Colonic mucosa (tissue), 4 donors: Measurements from ENCODE around the gene SLC13A5. TPM values are rescaled to one million over a fixed set of nuclear protein-coding genes. Genes with fewer than 3 reads are reported as not detected.
"Not testable (repeated sequence)": the region's sequence is repeated elsewhere in the genome, so short reads cannot be mapped to it uniquely, and the experiment has no call there.

Experiments used
- DNase-seq: peaks from one replicate; pipeline ENCODE4 v3.0.0-alpha.2; 2020
- H3K27ac ChIP-seq: fragments of 200-600 bp; one replicate; pipeline ENCODE4 v1.8.0; 2021
- H3K27me3 ChIP-seq: fragments of 200-600 bp; one replicate; pipeline ENCODE4 v1.8.0; 2021
- H3K36me3 ChIP-seq: fragments of 200-600 bp; one replicate; pipeline ENCODE4 v1.8.0; 2021
- H3K4me1 ChIP-seq: fragments of 200-600 bp; one replicate; pipeline ENCODE4 v1.8.0; 2021; ENCODE audit warnings: mild to moderate bottlenecking
- H3K4me3 ChIP-seq: fragments of 200-600 bp; one replicate; pipeline ENCODE4 v1.8.0; 2021
- H3K9ac ChIP-seq, 2 donors: one replicate each; pipeline ENCODE4 v1.7.0; 2013; ENCODE audit warnings: control low read depth in 2 of 2, low read depth in 2 of 2, low read length in 2 of 2
- H3K9me3 ChIP-seq: fragments of 200-600 bp; one replicate; pipeline ENCODE4 v1.8.0; 2021
- intact Hi-C: fragments of 100-400 bp; cut with DNase I; formaldehyde crosslinking; loops from one replicate; pipeline ENCODE4 v1.14.1; 2022
- total RNA-seq, 2 donors: library from RNA; stranded (reverse); fragmentation: NEBNext Ultra II Directional in 1 of 2; extraction: Animal tissue kit (Norgen Biotek cat#: 25700) in 1 of 2; gene quantifications; one replicate each; pipeline ENCODE4 v1.2.1, GENCODE V29; 2021
- TF ChIP-seq, protein P1 (sequence below): fragments of 200-600 bp; IDR thresholded peaks from one replicate; pipeline ENCODE4 v1.8.0; 2022; ENCODE audit warnings: antibody characterized with exemption, mild to moderate bottlenecking
- donor health status: healthy.
- donor health status: DM: no; HTN: no; CAD: no.
- donor health status: DM: no; HTN: no; CAD: no.

SLC13A5 gene
- total RNA-seq, 2 donors from 2014 or later, result 0.62 TPM; not detected in 1

DNA sequence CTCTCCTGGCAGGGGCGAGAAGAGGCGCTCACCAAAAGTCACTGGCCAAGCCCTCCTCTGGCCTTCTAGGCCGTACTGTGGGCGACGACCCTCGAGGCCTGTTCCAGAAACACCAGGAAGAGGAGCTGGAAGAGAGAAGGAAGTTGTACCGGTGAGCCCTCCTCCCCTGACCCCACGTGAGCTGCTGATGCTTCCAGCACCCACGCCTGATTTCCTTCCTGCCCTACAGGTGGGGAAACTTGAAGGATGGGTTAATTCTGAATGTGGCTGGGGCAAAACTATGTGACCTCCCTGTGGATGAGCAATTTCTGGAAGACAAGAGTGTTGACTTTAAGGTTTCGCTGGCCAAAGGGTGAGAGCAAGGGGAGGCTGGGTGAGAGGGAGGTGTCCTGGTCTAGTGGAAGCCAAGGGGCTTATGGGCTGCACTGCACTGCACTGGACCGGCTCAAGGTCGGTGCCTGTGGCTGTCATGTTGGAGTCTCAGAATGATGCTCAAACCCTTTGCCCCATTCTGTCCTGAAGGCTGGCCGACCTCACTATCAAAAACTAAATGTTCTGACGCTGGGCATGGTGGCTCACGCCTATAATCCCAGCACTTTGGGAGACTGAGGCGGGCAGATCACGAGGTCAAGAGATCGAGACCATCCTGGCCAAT lies 55.4 kb downstream of the SLC13A5 start:
- H3K4me1 ChIP-seq, result no peaks in the 10 kb centered on the region
- no peak for DNase-seq
- TF ChIP-seq, protein P1, sequence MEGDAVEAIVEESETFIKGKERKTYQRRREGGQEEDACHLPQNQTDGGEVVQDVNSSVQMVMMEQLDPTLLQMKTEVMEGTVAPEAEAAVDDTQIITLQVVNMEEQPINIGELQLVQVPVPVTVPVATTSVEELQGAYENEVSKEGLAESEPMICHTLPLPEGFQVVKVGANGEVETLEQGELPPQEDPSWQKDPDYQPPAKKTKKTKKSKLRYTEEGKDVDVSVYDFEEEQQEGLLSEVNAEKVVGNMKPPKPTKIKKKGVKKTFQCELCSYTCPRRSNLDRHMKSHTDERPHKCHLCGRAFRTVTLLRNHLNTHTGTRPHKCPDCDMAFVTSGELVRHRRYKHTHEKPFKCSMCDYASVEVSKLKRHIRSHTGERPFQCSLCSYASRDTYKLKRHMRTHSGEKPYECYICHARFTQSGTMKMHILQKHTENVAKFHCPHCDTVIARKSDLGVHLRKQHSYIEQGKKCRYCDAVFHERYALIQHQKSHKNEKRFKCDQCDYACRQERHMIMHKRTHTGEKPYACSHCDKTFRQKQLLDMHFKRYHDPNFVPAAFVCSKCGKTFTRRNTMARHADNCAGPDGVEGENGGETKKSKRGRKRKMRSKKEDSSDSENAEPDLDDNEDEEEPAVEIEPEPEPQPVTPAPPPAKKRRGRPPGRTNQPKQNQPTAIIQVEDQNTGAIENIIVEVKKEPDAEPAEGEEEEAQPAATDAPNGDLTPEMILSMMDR, result no peak
- no peaks in the 10 kb centered on the region for H3K9me3 ChIP-seq
- H3K36me3 ChIP-seq, result no peaks in the 10 kb centered on the region
- intact Hi-C loops, result no loop called here
- no peak overlapping the region for H3K4me3 ChIP-seq
- peaks cover 10% of the 10 kb centered on the region for H3K27me3 ChIP-seq
- H3K27ac ChIP-seq, result no peak overlapping the region
- no peak overlapping the region for H3K9ac ChIP-seq

DNA sequence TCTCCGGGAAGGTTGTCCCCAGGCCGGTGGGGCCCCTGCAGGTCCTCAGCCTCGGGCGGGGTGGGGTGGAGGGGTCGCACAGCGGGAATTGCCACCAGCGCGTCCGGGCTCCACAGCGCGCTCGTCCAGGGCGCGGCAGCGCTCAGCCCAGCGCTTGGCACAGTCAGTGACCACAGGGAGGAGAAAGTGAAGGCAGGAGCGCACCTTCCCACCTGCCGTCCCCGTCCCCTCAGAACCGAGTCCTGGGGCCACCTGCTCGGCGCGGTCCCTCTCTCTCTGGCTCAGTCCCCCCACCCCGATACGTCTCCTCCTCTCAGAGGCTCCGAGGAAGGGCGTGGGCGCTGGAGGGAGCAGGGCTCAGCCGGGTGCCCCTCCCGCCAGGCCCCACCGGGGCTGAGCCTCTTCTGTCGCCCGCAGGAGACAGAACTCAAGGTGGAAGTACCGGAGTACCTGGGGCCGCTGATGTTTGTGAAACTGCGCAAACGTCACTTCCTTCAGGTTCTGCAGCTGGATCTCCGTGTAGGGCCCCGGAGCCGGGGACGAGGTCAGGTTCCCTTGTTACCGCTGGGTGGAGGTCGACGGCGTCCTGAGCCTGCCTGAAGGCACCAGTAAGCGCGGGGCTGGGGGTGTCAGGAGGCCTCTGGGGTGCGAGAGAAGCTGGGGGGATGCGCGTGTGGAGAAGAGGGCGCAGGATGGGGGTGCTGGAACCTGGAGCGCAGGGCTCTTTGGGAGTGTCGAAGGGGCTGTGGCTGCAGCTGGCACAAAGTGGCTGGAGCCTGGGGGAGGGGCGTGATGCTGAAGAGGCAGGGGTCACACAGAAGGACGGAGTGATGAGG lies 56.2 kb downstream of the SLC13A5 start:
- H3K4me3 ChIP-seq, H3K27ac ChIP-seq, H3K36me3 ChIP-seq, intact Hi-C loops, H3K9ac ChIP-seq, H3K4me1 ChIP-seq, DNase-seq, H3K9me3 ChIP-seq, H3K27me3 ChIP-seq: not testable (repeated sequence)

DNA sequence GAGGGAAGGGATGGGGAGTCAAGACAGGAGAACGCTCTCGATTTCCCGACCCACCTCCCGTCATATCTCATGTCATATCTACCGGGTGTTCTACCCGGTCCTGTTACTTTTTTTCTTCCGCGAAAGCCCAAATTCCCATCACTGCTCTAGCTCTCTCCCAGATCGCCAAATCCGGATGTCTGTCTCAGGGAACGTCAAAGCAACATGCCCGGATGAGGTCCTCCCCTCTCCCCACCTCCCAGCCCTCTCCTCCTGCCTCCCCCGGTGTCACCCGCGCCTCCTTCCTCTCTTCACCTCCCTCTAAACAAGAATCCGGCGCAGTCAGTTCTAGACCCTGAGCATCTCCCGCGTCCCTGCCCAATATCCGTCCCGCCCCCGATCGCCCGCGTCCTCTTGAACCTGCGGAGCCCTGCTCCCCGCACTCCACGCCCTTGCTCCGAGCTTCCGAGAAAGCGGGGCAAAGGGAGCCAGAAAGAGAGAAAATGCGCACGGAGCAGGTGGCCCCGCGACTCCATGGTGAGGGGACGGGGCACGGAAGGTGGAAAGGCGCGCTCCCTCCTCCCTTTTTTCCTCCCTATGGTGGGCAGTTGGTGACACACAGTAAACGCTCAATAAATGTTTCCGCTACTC lies 57.3 kb downstream of the SLC13A5 start:
- intact Hi-C loops, DNase-seq, H3K9me3 ChIP-seq, H3K9ac ChIP-seq, H3K36me3 ChIP-seq, H3K4me1 ChIP-seq, H3K4me3 ChIP-seq, H3K27me3 ChIP-seq, H3K27ac ChIP-seq: not testable (repeated sequence)

DNA sequence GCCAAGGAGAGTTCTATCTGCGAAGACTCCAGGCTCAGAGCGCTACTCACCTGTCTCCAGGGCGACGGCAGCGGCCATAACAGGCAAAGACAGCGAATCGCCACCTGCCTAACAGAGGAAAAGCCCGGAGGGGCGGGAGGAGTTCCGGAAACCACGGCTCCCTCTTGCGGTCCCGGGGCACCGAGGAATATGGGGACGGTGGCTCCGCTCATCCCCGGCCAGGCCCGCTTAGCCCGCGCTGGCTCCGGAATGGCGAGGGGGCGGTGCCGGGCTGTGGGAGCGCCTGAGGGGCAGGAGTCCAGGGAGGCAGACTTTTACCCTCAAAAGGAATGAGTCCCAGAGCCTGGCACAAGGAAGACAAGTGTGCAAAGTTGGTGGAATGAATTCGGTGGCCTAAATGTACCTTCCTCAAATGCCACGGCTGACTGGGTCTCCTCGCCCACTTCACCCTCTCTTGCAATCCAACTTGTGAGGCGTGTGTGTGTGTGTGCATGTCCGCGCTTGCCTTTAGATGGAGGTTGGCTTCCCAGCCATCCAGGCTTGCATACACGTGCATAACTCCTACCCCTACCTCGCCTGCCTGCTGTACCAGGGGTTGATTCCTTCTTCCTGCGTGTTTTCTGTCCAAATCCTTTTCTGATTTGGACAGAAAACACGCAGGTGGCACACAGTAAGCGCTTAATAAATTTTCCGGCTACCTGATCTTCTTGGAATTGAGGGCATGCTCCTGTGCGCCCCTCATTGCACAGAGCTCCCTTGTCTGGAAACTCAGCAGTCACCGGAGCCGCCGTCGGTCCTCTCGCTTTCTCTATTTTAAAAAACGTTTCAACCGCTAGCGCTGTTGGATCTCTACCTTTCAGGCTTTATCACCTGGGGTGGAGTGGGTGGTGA lies 58.1 kb downstream of the SLC13A5 start:
- intact Hi-C loops, result no loop called here
- Histone ChIP-seq H3K4me1 (peaks cover 8% of the 10 kb centered on the region), H3K9me3 (no peaks in the 10 kb centered on the region), H3K4me3 (no peak overlapping the region), H3K27ac (no peak overlapping the region), H3K36me3 (no peaks in the 10 kb centered on the region), H3K9ac (no peak overlapping the region), H3K27me3 (peaks cover 10% of the 10 kb centered on the region)
- peak; percentile 75 for DNase-seq
- TF ChIP-seq, protein P1, result no peak

DNA sequence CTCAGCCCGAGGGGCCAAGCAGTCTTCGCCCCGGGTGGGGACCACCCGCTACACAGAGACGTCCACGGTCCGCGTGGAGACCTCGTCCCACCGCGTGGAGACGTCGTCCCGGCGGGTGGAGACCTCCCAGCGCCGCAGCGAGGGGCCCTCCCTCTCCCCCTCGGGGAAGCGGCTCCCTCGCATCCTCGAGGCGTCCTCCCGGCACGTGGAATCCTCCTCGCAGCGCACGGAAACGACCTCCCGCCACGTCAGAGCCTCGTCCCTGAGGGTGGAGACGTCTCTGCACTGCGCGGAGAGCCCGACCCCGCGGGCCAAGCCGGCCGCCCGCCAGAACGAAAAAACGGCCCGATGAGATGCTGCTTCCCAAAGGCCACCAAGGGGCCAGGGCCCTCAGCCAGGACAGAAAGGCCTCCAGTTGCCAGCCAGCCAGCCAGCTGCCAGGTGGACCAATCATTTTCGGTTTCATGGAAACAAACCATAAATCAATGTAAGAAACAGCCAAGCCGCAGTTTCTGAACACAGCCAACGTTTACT lies 61.2 kb downstream of the SLC13A5 start:
- TF ChIP-seq, protein P1, result no peak
- Histone ChIP-seq H3K9ac (peak overlapping the region; percentile 61 to 95), H3K4me1 (peaks cover 9% of the 10 kb centered on the region)

More for the DNA sequence above, 61.2 kb downstream of the SLC13A5 start:
- H3K4me3 ChIP-seq, result peak overlapping the region; percentile 59
- peak overlapping the region; percentile 90 for H3K27ac ChIP-seq
- no peaks in the 10 kb centered on the region for H3K36me3 ChIP-seq
- H3K9me3 ChIP-seq, result no peaks in the 10 kb centered on the region
- DNase-seq, result peak; percentile 63
- intact Hi-C loops, result no loop called here
- peaks cover 10% of the 10 kb centered on the region for H3K27me3 ChIP-seq
